Right atrium auricular region (tissue), 2 donors: ENCODE data around the gene CD44. TPM values are rescaled to one million over a fixed set of nuclear protein-coding genes. Genes with fewer than 3 reads are reported as not detected.

Experiments
- DNase-seq: peaks from one replicate; pipeline ENCODE4 v3.0.0-alpha.2; 2019; ENCODE audit warnings: low spot score
- H3K27ac ChIP-seq, 2 donors: fragments of 200-600 bp; sonication (generic); 1 replicate in 1 of 2; 2 replicates in 1 of 2; pipeline ENCODE4 v1.5.1; 2016 to 2019
- H3K27me3 ChIP-seq, 2 donors: fragments of 200-600 bp; sonication (generic); one replicate each; pipeline versions ENCODE4 v1.5.1 to v1.6.0; 2017 to 2019
- H3K36me3 ChIP-seq: fragments of 200-600 bp; sonication (generic); one replicate; pipeline ENCODE4 v1.5.1; 2016
- H3K4me1 ChIP-seq, 2 donors: fragments of 200-600 bp; sonication (generic); one replicate each; pipeline versions ENCODE4 v1.5.1 to v1.6.0; 2017 to 2019
- H3K4me3 ChIP-seq, 2 donors: fragments of 200-600 bp; sonication (generic); 1 replicate in 1 of 2; 2 replicates in 1 of 2; pipeline ENCODE4 v1.5.1; 2017 to 2019; ENCODE audit warnings: mild to moderate bottlenecking in 1 of 2, moderate library complexity in 1 of 2
- H3K9me3 ChIP-seq, 2 donors: fragments of 200-600 bp; sonication (generic); one replicate each; pipeline ENCODE4 v1.5.1; 2019
- total RNA-seq, 2 donors: library from RNA; depleted of rRNA; stranded (reverse); fragments of >200 nt; gene quantifications; one replicate each; pipeline ENCODE4 v1.1.0, GENCODE V29; 2016
- TF ChIP-seq, protein P1 (sequence below), 2 donors: fragments of 200-600 bp; sonication (generic); IDR thresholded peaks; one replicate each; pipeline ENCODE4 v1.5.1; 2019; ENCODE audit warnings: antibody characterized with exemption in 2 of 2

CD44 gene
- total RNA-seq, 2 donors from 2014 or later = 26.8 to 37.3 TPM

GRCh38 chr11:35238882-35239281 is 99.9 kb downstream of the CD44 start:
- Histone ChIP-seq H3K4me1 (no peaks in the 10 kb centered on the region), H3K4me3 (no peak overlapping the region), H3K27me3 (no peaks in the 10 kb centered on the region), H3K36me3 (no peaks in the 10 kb centered on the region), H3K9me3 (no peaks in the 10 kb centered on the region), H3K27ac (no peak overlapping the region)
- DNase-seq = no peak
- TF ChIP-seq, protein P1, sequence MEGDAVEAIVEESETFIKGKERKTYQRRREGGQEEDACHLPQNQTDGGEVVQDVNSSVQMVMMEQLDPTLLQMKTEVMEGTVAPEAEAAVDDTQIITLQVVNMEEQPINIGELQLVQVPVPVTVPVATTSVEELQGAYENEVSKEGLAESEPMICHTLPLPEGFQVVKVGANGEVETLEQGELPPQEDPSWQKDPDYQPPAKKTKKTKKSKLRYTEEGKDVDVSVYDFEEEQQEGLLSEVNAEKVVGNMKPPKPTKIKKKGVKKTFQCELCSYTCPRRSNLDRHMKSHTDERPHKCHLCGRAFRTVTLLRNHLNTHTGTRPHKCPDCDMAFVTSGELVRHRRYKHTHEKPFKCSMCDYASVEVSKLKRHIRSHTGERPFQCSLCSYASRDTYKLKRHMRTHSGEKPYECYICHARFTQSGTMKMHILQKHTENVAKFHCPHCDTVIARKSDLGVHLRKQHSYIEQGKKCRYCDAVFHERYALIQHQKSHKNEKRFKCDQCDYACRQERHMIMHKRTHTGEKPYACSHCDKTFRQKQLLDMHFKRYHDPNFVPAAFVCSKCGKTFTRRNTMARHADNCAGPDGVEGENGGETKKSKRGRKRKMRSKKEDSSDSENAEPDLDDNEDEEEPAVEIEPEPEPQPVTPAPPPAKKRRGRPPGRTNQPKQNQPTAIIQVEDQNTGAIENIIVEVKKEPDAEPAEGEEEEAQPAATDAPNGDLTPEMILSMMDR (IDR thresholded peaks at IDR 0.05) = no peak

- no peaks in the 10 kb centered on the region for H3K9me3 ChIP-seq
- H3K27me3 ChIP-seq = no peaks in the 10 kb centered on the region
- no peaks in the 10 kb centered on the region for H3K4me1 ChIP-seq
- no peaks in the 10 kb centered on the region for H3K36me3 ChIP-seq
- H3K27ac ChIP-seq = no peak overlapping the region
- H3K4me3 ChIP-seq = no peak overlapping the region
- DNase-seq = no peak
- TF ChIP-seq, protein P1 (IDR thresholded peaks at IDR 0.05) = no peak
Measured at GRCh38 chr11:35239471-35240075, 100.6 kb downstream of the CD44 start.

DNA sequence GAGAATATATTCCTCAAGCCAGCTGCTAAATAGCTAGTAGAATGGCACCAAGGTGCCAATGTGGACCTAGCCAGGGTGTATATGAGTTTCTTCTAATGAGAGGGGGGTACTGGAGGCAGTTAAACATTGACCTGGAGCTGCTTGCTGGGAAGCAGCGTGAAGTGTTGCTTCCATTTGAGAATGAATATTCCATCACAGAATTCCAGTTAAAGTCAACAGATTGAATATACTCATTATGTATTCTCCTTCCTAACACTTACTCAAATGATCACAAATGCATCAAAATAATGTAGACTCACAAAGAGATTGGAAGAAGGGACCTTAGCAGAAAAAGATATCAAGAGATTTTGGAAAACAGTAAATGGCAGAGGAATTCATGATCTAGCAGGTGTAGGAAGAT is 102.1 kb downstream of the CD44 start:
- Histone ChIP-seq H3K9me3 (no peaks in the 10 kb centered on the region), H3K27me3 (no peaks in the 10 kb centered on the region), H3K4me1 (peaks cover 0 to under 1% of the 10 kb centered on the region in 2 donors), H3K36me3 (no peaks in the 10 kb centered on the region), H3K4me3 (no peak overlapping the region), H3K27ac (no peak overlapping the region)
- TF ChIP-seq, protein P1 (IDR thresholded peaks at IDR 0.05) = no peak
- DNase-seq = no peak

DNA sequence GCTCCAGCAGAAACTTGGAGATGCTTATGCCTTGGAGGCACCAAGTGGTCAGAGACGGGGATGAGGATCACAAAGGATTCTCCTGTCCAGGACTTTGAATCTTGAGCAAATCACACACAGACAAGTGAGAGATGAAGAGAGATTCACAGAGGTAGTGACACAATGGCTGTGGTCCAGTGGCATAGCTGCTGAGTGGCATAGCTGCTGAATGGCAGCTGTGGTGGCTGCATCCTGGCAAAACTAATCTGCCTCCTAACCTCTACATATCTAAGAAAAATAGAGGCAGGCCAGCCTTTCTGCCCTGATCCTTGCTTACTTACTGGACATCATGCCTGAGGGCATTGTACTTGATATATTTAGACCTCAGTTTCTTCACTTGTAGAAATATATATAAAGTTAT is 102.6 kb downstream of the CD44 start:
- no peak overlapping the region for H3K4me3 ChIP-seq
- H3K27me3 ChIP-seq = no peaks in the 10 kb centered on the region
- no peaks in the 10 kb centered on the region for H3K36me3 ChIP-seq

DNA sequence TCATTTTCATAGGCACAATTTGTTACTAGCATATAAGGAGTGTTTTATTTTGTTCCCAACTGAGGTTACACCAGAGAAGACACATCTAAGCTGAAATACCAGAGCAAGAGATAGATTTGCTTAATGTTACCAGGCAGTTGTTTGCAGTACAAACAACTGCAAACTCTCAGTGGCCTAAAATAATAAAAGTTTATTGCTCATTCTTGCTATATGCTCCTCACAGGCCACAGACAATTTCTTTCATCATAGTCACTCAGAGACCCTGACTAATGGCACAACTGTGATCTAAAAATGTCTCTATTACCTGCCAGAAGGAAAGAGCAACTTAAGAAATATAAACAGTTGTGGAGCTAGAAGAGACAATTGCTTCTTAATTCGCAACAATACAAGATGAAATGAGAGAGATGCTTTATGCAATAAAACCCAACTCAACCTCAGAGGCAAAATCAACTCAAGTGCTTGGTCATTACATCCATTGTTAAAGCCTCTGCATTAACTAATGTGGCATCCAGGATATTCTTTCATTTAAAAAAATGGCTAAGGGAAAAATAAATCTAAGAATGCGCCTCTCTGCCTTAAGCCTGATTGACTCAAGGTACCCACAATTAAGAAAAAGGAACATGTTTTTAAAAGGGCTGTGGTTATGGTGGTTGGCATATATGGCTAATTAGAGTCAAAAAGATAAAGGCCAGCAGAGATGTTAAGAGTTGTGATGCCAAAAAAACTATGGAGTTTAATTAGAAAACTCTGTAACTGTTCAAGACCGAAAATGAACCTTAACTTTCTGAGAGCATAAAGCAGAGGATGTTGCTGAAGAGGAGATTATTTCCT is 103.7 kb downstream of the CD44 start:
- Histone ChIP-seq H3K27ac (no peak overlapping the region), H3K27me3 (no peaks in the 10 kb centered on the region), H3K4me1 (peaks cover 0 to 7% of the 10 kb centered on the region in 2 donors), H3K36me3 (no peaks in the 10 kb centered on the region), H3K4me3 (no peak overlapping the region), H3K9me3 (no peaks in the 10 kb centered on the region)
- DNase-seq = no peak
- TF ChIP-seq, protein P1 (IDR thresholded peaks at IDR 0.05) = no peak

More for the DNA sequence above, 102.6 kb downstream of the CD44 start:
- DNase-seq = no peak
- peaks cover 0 to 5% of the 10 kb centered on the region in 2 donors for H3K4me1 ChIP-seq
- H3K27ac ChIP-seq = no peak overlapping the region
- no peaks in the 10 kb centered on the region for H3K9me3 ChIP-seq
- TF ChIP-seq, protein P1 (IDR thresholded peaks at IDR 0.05) = no peak
